ENCODE results near the gene RNF32. TPM values are rescaled to one million over a fixed set of nuclear protein-coding genes. Genes with fewer than 3 reads are reported as not detected.
A peak's percentile ranks its signal among the peaks of the same experiment; 100 is the strongest.

Gene RNF32
- total and polyA plus RNA-seq, 2 of the 13 experiments (the other 11 are each of a cell fraction or from before 2014, with no cell fraction given) = not detected

DNA sequence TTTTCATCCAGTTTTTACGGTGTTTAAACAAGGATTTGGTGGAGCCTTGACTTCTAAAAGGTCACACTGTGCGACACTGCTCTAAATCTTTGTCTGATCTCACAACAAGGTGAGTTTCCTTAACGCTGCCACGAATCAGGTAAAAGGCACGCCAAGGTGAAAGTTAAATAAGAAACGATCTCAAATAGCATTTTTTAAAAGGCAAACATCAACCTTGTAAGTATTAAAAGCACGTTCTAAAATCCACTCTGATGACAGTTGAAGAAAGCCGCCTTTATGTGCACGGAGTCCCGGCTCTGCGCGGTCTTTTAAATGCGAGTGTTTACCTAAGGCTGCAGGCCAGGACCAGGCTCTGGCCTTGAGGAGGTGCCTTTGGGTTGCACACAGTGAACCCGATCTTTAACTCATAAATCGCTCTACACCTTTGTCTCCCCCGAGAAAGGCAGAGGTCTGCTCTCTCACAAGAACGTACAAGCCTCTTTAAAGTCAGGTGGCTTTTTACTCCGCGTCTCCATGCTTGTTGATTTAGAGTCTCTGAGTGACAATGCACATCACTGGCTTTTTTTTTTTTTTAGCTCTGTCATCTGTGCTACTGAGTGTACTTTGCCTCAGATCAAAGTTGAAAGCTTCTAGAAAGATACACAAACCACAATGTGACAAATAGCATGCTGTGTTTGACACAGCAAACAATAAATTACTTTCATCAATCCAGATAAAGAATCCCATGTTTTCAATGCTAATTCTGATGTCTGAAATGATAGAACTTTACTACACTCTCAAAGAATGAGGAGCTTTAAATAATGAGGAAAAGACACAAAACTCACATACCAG is 25.9 kb upstream of the RNF32 start (continued):
- TF ChIP-seq, protein P1, sequence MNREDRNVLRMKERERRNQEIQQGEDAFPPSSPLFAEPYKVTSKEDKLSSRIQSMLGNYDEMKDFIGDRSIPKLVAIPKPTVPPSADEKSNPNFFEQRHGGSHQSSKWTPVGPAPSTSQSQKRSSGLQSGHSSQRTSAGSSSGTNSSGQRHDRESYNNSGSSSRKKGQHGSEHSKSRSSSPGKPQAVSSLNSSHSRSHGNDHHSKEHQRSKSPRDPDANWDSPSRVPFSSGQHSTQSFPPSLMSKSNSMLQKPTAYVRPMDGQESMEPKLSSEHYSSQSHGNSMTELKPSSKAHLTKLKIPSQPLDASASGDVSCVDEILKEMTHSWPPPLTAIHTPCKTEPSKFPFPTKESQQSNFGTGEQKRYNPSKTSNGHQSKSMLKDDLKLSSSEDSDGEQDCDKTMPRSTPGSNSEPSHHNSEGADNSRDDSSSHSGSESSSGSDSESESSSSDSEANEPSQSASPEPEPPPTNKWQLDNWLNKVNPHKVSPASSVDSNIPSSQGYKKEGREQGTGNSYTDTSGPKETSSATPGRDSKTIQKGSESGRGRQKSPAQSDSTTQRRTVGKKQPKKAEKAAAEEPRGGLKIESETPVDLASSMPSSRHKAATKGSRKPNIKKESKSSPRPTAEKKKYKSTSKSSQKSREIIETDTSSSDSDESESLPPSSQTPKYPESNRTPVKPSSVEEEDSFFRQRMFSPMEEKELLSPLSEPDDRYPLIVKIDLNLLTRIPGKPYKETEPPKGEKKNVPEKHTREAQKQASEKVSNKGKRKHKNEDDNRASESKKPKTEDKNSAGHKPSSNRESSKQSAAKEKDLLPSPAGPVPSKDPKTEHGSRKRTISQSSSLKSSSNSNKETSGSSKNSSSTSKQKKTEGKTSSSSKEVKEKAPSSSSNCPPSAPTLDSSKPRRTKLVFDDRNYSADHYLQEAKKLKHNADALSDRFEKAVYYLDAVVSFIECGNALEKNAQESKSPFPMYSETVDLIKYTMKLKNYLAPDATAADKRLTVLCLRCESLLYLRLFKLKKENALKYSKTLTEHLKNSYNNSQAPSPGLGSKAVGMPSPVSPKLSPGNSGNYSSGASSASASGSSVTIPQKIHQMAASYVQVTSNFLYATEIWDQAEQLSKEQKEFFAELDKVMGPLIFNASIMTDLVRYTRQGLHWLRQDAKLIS (CRISPR knock-in tag; IDR thresholded peaks at IDR 0.05) = peak; percentile 41; the same call in 1 of the 2 replicates
- no peak for TF ChIP-seq KDM3A (CRISPR knock-in tag; IDR thresholded peaks at IDR 0.05; ENCODE audit: low read depth)
- TF ChIP-seq MTA1 (CRISPR knock-in tag; IDR thresholded peaks at IDR 0.05; ENCODE audit: borderline replicate concordance) = peak; percentile 80; the same call in 1 of the 2 replicates
- no peak for TF ChIP-seq CCDC6 (CRISPR knock-in tag; IDR thresholded peaks at IDR 0.05)
- no peak for TF ChIP-seq AHR (CRISPR knock-in tag; IDR thresholded peaks at IDR 0.05)
- TF ChIP-seq, protein P2, sequence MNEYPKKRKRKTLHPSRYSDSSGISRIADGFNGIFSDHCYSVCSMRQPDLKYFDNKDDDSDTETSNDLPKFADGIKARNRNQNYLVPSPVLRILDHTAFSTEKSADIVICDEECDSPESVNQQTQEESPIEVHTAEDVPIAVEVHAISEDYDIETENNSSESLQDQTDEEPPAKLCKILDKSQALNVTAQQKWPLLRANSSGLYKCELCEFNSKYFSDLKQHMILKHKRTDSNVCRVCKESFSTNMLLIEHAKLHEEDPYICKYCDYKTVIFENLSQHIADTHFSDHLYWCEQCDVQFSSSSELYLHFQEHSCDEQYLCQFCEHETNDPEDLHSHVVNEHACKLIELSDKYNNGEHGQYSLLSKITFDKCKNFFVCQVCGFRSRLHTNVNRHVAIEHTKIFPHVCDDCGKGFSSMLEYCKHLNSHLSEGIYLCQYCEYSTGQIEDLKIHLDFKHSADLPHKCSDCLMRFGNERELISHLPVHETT (CRISPR knock-in tag; conservative IDR thresholded peaks at IDR 0.05) = no peak
- TF ChIP-seq, protein P3, sequence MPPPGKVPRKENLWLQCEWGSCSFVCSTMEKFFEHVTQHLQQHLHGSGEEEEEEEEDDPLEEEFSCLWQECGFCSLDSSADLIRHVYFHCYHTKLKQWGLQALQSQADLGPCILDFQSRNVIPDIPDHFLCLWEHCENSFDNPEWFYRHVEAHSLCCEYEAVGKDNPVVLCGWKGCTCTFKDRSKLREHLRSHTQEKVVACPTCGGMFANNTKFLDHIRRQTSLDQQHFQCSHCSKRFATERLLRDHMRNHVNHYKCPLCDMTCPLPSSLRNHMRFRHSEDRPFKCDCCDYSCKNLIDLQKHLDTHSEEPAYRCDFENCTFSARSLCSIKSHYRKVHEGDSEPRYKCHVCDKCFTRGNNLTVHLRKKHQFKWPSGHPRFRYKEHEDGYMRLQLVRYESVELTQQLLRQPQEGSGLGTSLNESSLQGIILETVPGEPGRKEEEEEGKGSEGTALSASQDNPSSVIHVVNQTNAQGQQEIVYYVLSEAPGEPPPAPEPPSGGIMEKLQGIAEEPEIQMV (CRISPR knock-in tag; IDR thresholded peaks at IDR 0.05; ENCODE audit: low read depth) = no peak
- no peak for TF ChIP-seq PRDM15 (CRISPR knock-in tag; IDR thresholded peaks at IDR 0.05)
- TF ChIP-seq ZNF547 (CRISPR knock-in tag; IDR thresholded peaks at IDR 0.05) = no peak; the same call in 1 of the 2 replicates
- TF ChIP-seq POLR2A (IDR thresholded peaks at IDR 0.05; ENCODE audit: insufficient read depth in 1 of 2, low read depth in 2 of 2, low read length in 2 of 2) = peak; percentile 55 to 86; a peak in 3 of 4 replicates
- TF ChIP-seq, protein P4, sequence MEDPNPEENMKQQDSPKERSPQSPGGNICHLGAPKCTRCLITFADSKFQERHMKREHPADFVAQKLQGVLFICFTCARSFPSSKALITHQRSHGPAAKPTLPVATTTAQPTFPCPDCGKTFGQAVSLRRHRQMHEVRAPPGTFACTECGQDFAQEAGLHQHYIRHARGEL (CRISPR knock-in tag; IDR thresholded peaks at IDR 0.05) = no peak
- no peak for TF ChIP-seq ATF7-NPFF (CRISPR knock-in tag; IDR thresholded peaks at IDR 0.05; ENCODE audit: low read depth)
- TF ChIP-seq KLF15 (CRISPR knock-in tag; IDR thresholded peaks at IDR 0.05; ENCODE audit: borderline replicate concordance) = no peak
- TF ChIP-seq ZNF282 (IDR thresholded peaks at IDR 0.05; ENCODE audit: partially characterized antibody) = no peak
- no peak for TF ChIP-seq ZNF431 (CRISPR knock-in tag; IDR thresholded peaks at IDR 0.05; ENCODE audit: borderline replicate concordance, low read depth)
- no peak for TF ChIP-seq HOXA9 (CRISPR knock-in tag; IDR thresholded peaks at IDR 0.05; ENCODE audit: borderline replicate concordance)
- TF ChIP-seq MTA3 (CRISPR knock-in tag; IDR thresholded peaks at IDR 0.05) = no peak
- TF ChIP-seq KDM2A (CRISPR knock-in tag; IDR thresholded peaks at IDR 0.05; ENCODE audit: borderline replicate concordance, low read depth) = peak; percentile 74; the same call in 1 of the 2 replicates

Measured in HepG2 (cell line).